Glomerular endothelial cell (primary cell): ENCODE measurements around the gene MRPL27. TPM values are rescaled to one million over a fixed set of nuclear protein-coding genes. Genes with fewer than 3 reads are reported as not detected.

Experiments used
- DNase-seq: peaks from one replicate; pipeline ENCODE4 v3.0.0-alpha.2; 2011; ENCODE audit warnings: low read depth, low spot score; ENCODE audit errors: extremely low read depth
- total RNA-seq: library from RNA; depleted of rRNA; stranded (reverse); fragments of >200 nt; gene quantifications from 2 replicates; pipeline ENCODE4 v1.2.3, GENCODE V29; 2015

The MRPL27 gene
- total RNA-seq, 1 donor from 2014 or later, result 57.3 TPM

- no peak for DNase-seq
These were observed 53.5 kb downstream of the MRPL27 start for GRCh38 chr17:50319306-50320004.

- no peak for DNase-seq
These were observed 54.3 kb downstream of the MRPL27 start for GRCh38 chr17:50318501-50319285.

Other genes with a start within 250 kb of the MRPL27 start
- gene SAMD14, start 243.0 kb downstream of the MRPL27 start, total RNA-seq, result 9.6 and 24.9 TPM in 2 replicates
- 35.6 and 56.6 TPM in 2 replicates for gene PPP1R9B, start 222.5 kb downstream of the MRPL27 start, total RNA-seq
- gene SGCA, start 207.2 kb downstream of the MRPL27 start, total RNA-seq, result not detected in 2 replicates
- 118 and 702 TPM in 2 replicates for gene COL1A1, start 171.6 kb downstream of the MRPL27 start, total RNA-seq
- 0.12 and 0.73 TPM in 2 replicates for gene TMEM92, start 98.7 kb downstream of the MRPL27 start, total RNA-seq
- gene XYLT2, start 27.1 kb downstream of the MRPL27 start, total RNA-seq, result 40.1 and 45.8 TPM in 2 replicates
- 2.7 and 3.9 TPM in 2 replicates for gene EME1, start within 50 bp of the MRPL27 start, total RNA-seq
- gene LRRC59, start 24.3 kb upstream of the MRPL27 start, total RNA-seq, result 142 and 157 TPM in 2 replicates
- 32.6 and 37.2 TPM in 2 replicates for gene ACSF2, start 53.0 kb upstream of the MRPL27 start, total RNA-seq
- gene CHAD, start 95.7 kb upstream of the MRPL27 start, total RNA-seq, result not detected in 2 replicates
- 30.1 and 34.7 TPM in 2 replicates for gene RSAD1, start 105.7 kb upstream of the MRPL27 start, total RNA-seq
- gene MYCBPAP, start 135.3 kb upstream of the MRPL27 start, total RNA-seq, result 0.23 and 1.6 TPM in 2 replicates
- 0.23 and 7.4 TPM in 2 replicates for gene EPN3, start 159.6 kb upstream of the MRPL27 start, total RNA-seq
- 127 and 145 TPM in 2 replicates for gene SPATA20, start 174.0 kb upstream of the MRPL27 start, total RNA-seq
- gene CACNA1G, start 187.5 kb upstream of the MRPL27 start, total RNA-seq, result not detected in 2 replicates